HepG2 (cell line): ENCODE data around the gene FBXO24.

Source experiments
- CTCF ChIP-seq: sonication (generic); formaldehyde crosslinking; IDR thresholded peaks from 2 replicates; pipeline ENCODE4 v1.5.0; 2020; ENCODE audit warnings: mild to moderate bottlenecking, missing genetic modification reagents, moderate library complexity
- NRL ChIP-seq: sonication (generic); formaldehyde crosslinking; IDR thresholded peaks from 2 replicates; pipeline ENCODE4 v1.5.0; 2020; ENCODE audit warnings: missing genetic modification reagents, mild to moderate bottlenecking, moderate library complexity, borderline replicate concordance
- TAF1 ChIP-seq: sonication (generic); formaldehyde crosslinking; IDR thresholded peaks from 2 replicates; pipeline ENCODE4 v1.4.0; 2020; ENCODE audit warnings: missing genetic modification reagents
- TF ChIP-seq, protein P1 (sequence below), 2 experiments: sonication (generic) in 1 of 2; formaldehyde crosslinking in 1 of 2; IDR thresholded peaks; 2 replicates each; pipeline versions ENCODE4 v1.5.1 to v1.6.1; 2011 to 2020; ENCODE audit warnings: borderline replicate concordance in 1 of 2, low read depth in 1 of 2, low read length in 1 of 2, mild to moderate bottlenecking in 1 of 2, missing genetic modification reagents in 1 of 2, moderate library complexity in 1 of 2

- TF ChIP-seq TAF1 (CRISPR knock-in tag) = no peak
- TF ChIP-seq, protein P1, sequence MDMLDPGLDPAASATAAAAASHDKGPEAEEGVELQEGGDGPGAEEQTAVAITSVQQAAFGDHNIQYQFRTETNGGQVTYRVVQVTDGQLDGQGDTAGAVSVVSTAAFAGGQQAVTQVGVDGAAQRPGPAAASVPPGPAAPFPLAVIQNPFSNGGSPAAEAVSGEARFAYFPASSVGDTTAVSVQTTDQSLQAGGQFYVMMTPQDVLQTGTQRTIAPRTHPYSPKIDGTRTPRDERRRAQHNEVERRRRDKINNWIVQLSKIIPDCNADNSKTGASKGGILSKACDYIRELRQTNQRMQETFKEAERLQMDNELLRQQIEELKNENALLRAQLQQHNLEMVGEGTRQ (IDR thresholded peaks at IDR 0.05; ENCODE audit: low read depth, low read length) = no peak
- TF ChIP-seq, protein P1 (CRISPR knock-in tag; IDR thresholded peaks at IDR 0.05; ENCODE audit: borderline replicate concordance) = no peak
- no peak for TF ChIP-seq NRL
- TF ChIP-seq CTCF (CRISPR knock-in tag) = no peak
Measured at GRCh38 chr7:100604976-100605911, 19.1 kb downstream of the FBXO24 start.
